Left kidney (tissue), 2 donors: ENCODE measurements around the gene UTF1. TPM values are rescaled to one million over a fixed set of nuclear protein-coding genes. Genes with fewer than 3 reads are reported as not detected.

Source experiments
- DNase-seq: peaks from one replicate; pipeline ENCODE4 v3.0.0-alpha.2; 2013
- polyA plus RNA-seq: library from polyadenylated mRNA; unstranded; fragments of 120-200 nt; gene quantifications from one replicate; pipeline ENCODE4 v1.2.1, GENCODE V29; 2013; ENCODE audit not compliant: insufficient read length

UTF1 gene
- polyA plus RNA-seq, 1 donor, result not detected

GRCh38 chr10:133247681-133248333 is 17.8 kb downstream of the UTF1 start:
- no peak for DNase-seq

GRCh38 chr10:133248334-133248715 is 18.3 kb downstream of the UTF1 start:
- DNase-seq, result no peak

- DNase-seq, result no peak
Measured at GRCh38 chr10:133249094-133249780, 19.2 kb downstream of the UTF1 start.

- no peak for DNase-seq
Measured at GRCh38 chr10:133249975-133250754, 20.1 kb downstream of the UTF1 start.

GRCh38 chr10:133251388-133252222 is 21.6 kb downstream of the UTF1 start:
- DNase-seq, result no peak

GRCh38 chr10:133252223-133252552 is 22.2 kb downstream of the UTF1 start:
- no peak for DNase-seq

GRCh38 chr10:133253361-133253955 is 23.4 kb downstream of the UTF1 start:
- DNase-seq, result no peak

- DNase-seq, result no peak
Measured at GRCh38 chr10:133254421-133255120, 24.6 kb downstream of the UTF1 start.

- DNase-seq, result no peak
Measured at GRCh38 chr10:133255323-133255722, 25.3 kb downstream of the UTF1 start.

GRCh38 chr10:133257489-133258065 is 27.6 kb downstream of the UTF1 start:
- no peak for DNase-seq

GRCh38 chr10:133258066-133258817 is 28.2 kb downstream of the UTF1 start:
- no peak for DNase-seq

GRCh38 chr10:133258818-133259601 is 29.0 kb downstream of the UTF1 start:
- no peak for DNase-seq

- DNase-seq, result no peak
Measured at GRCh38 chr10:133259602-133259989, 29.6 kb downstream of the UTF1 start.

- no peak for DNase-seq
Measured at GRCh38 chr10:133260895-133261725, 31.1 kb downstream of the UTF1 start.

- no peak for DNase-seq
Measured at GRCh38 chr10:133261726-133262325, 31.8 kb downstream of the UTF1 start.

GRCh38 chr10:133262696-133263095 is 32.7 kb downstream of the UTF1 start:
- no peak for DNase-seq

GRCh38 chr10:133263674-133264073 is 33.7 kb downstream of the UTF1 start:
- no peak for DNase-seq

- no peak for DNase-seq
Measured at GRCh38 chr10:133264461-133264860, 34.4 kb downstream of the UTF1 start.
